Activated CD4-positive, CD25-positive, alpha-beta regulatory T cell (primary cell): ENCODE results near the gene MIEF2.

Source experiments
- DNase-seq, 4 experiments: peaks; one replicate each; lab custom pipeline; 2025; lab: John Stamatoyannopoulos, UW

Gene MIEF2

DNA sequence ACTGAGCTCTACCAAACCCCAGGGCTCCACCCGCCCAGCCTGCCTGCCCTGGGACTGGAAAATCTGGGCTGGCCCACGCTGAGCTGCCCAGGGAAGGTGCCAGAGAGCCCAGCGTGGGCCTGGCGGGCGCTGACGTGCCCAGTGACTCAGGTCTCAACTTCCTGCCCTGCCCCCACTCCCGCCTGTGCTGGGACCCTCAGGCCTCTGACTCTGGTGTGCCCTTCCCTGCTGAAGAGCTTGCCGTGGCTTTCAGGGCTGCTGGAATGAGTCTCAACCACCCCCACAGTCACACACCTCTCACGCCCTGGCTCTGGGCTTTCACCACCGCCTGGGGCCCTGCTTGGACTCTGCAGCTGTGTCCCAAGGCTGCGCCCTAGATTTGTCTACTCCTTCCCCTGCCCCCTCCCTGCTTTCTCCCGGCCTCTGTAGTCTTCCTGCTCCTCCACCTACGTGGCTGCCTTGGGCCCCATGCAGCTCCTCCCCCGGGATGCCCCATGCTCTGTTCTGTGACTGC lies 24.7 kb upstream of the MIEF2 start:
- DNase-seq: no peak

DNA sequence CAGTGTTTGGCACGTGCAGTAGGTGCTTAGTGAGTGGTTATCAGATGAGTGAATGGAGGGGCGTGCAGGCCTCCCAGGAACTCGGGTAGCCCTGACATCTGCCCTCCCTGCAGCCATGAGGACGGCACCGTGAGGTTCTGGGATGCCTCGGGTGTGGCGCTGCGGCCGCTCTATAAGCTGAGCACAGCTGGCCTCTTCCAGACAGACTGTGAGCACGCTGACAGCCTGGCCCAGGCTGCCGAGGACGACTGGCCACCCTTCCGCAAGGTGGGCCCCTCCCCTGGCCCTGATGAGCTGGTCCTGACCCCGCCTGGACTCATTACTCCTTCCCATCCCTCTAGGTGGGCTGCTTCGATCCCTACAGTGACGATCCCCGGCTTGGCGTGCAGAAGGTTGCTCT lies 24.0 kb upstream of the MIEF2 start:
- DNase-seq: no peak

- DNase-seq: no peak
These were observed 23.0 kb upstream of the MIEF2 start for GRCh38 chr17:18237461-18237860.

DNA sequence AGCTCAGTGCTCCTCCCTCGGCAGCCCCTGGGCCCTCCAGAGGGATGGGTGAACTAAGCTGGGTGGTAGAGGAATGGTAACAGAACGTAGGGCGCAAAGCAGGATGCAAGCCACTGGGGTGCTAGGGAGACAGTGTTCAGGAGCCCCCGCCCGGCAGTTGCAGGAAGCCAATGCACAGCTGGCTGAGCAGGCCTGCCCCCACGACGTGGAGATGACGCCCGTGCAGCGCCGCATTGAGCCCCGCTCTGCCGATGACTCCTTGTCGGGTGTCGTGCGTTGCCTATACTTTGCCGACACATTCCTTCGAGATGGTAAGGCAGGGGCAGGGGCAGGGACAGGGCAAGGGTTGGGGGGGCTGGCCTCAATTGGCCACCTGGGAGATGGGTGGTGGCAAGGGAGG lies 22.2 kb upstream of the MIEF2 start:
- no peak for DNase-seq

DNA sequence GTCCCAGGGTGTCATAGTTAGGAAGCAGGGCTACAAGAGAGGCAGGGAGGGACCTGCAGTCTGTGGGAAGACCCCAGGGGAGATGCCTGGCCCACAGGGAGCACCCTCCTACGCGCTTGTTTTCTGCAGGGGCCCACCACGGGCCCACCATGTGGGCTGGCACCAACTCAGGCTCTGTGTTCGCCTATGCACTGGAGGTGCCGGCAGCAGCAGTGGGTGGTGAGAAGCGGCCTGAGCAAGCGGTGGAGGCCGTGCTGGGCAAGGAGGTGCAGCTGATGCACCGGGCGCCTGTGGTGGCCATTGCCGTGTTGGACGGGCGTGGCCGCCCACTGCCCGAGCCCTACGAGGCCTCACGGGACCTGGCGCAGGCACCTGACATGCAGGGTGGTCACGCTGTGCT lies 20.0 kb upstream of the MIEF2 start:
- DNase-seq: no peak

GRCh38 chr17:18241229-18241871 lies 19.1 kb upstream of the MIEF2 start:
- no peak for DNase-seq

DNA sequence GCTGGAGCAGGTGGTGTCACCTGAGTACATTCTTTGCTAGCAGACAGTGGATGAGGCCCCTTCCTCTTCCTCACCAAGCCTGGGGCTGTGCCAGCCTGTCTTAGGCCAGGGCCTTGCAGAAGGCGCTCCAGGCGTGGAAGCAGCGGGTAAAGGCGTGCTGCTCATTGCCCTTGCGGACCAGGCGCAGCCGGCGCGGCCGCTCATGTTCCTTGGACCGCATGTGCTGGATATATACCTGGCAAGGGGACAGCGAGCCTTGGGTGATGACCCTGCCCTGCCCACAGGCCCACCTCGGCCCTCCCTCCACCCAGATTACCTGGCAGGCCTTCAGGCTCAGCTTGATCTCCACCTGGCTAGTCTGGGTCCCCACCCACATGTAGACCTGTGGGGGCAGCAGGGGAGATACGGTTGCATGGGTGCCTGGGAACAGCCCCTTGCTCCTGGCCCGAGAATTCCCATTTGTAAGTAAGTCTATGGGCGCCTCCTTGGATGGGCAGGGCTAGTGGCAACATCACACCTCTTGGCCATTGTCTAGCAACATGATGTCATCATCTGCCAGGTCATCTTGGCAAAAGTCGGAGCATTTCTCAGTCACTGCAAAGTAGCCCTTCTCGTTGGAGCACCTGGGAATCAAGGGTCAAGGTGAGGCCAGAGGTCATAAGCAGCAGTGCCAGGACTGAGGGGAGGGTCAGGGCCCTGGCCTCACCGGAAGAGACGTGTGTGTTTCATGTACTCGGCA lies 15.3 kb upstream of the MIEF2 start:
- DNase-seq: no peak

GRCh38 chr17:18246109-18246725 lies 14.2 kb upstream of the MIEF2 start:
- no peak for DNase-seq

DNA sequence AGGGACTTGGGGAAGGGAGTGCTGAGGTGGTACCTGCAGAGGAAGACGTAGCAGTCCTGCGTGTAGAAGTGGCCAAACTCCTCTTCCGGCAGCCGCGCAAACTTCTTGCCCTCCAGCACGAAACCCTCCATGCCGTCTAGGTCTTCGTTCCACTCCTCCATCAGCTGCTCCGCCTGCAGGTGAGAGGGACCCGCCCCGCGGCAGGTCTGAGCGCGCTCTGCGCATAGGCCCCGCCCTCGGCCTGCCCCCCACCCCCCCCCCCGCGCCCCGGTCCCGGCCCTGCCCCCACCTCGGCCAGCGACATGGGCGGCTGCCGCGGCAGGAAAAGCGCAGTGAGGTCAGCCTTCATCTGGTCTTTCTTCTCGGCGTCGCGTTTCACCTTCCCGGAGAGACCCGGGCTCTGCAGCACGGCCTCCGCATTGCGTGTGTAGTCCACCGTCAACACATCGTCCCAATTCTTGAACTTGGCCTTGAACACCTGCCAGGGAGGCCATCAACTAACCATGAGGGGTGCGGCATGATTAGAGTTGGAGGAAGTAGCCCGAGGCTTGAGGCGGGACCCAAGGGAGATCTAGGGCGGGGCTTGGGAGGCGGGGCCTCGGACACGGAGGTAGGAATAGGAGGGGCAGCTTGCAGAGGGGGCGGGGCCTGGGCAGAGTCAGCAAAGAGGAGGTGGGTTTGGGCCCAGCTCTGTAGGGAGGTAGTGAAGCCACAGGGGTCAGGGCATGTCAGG lies 13.4 kb upstream of the MIEF2 start:
- no peak for DNase-seq

DNA sequence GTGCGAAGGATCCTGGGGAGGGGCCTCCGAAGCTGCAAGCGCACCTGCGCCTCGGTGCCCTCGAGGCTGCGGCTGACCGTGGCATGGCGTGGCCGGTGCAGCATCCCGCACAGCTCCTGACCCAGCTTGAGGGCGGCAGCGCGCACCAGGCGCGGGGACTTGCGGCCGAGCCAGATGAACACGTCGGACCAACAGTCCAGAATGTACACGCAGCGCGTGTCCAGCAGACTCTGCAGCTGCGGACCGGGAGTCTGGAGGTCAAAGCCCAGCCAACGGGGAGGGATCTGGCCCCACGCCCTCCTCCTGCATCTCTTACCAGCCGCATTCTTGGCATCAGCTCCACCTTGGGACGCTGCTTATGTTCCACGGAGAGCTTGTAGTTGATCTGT lies 12.9 kb upstream of the MIEF2 start:
- DNase-seq: no peak

DNA sequence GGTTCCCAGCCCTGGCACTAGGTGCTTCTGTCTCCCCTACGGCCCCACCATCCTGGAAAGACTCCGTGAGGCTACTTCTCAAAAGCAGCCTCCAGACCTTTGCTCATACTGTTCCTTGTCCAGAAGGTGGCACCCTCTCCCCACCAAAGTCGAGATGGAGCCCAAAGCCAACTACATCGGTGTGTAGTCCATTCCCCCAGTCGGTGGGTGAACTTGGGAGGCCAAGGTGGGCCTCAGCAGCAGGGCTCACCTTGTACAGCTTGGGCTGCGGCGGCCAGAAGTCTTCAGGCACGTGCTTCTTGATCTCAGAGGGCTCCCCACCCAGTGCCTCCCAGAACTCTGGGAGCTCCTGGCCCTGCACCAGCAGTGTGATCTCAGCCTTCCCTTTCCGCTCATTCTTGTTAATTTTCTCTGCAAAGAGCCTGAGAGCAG lies 12.1 kb upstream of the MIEF2 start:
- peak; percentile 24 to 49 (median 31) for DNase-seq

DNA sequence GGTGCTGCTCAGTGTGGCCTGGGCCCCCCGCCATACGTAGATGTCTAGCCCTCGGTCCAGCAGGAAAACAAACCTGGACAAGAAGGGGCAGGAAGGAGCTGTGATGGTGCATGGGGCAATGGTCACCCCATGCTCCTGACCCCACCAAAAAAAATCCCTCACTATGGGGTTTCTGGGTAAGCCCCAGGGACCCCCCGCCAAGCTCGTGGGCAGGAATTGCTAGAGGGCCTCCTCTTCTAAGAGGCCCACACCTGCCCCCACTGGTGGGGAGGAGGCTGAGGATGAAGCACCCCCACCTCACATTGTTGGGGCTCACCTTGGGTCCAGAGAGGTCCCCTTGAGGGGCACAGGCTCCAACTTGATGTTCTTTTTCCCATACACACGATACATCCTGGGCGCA lies 11.7 kb upstream of the MIEF2 start:
- no peak for DNase-seq

GRCh38 chr17:18250259-18250658 lies 10.2 kb upstream of the MIEF2 start:
- DNase-seq: no peak

- DNase-seq: no peak
These were observed 9.8 kb upstream of the MIEF2 start for GRCh38 chr17:18250708-18251107.

GRCh38 chr17:18251204-18251603 lies 9.3 kb upstream of the MIEF2 start:
- DNase-seq: no peak

DNA sequence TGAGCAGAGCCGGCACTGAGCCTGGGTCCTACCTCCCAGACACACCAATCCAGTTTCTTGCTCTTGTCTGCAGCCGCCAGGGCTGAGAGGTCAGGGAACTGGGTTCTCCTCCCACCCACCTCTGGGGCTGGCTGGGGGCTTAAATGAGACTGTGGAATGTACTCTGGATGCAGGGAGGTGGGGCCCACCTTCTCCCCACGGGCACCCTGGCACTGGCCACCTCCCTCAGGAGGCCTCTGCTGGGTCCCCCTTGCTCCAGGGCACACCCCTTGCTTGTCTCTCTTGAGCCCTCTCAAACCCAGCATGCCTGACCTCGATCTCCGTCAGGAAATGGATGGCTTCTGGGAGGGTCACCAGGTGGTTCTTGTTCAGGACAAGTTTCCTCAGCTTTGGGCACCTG lies 8.3 kb upstream of the MIEF2 start:
- no peak for DNase-seq

- DNase-seq: no peak
These were observed 7.1 kb upstream of the MIEF2 start for GRCh38 chr17:18253187-18253884.

DNA sequence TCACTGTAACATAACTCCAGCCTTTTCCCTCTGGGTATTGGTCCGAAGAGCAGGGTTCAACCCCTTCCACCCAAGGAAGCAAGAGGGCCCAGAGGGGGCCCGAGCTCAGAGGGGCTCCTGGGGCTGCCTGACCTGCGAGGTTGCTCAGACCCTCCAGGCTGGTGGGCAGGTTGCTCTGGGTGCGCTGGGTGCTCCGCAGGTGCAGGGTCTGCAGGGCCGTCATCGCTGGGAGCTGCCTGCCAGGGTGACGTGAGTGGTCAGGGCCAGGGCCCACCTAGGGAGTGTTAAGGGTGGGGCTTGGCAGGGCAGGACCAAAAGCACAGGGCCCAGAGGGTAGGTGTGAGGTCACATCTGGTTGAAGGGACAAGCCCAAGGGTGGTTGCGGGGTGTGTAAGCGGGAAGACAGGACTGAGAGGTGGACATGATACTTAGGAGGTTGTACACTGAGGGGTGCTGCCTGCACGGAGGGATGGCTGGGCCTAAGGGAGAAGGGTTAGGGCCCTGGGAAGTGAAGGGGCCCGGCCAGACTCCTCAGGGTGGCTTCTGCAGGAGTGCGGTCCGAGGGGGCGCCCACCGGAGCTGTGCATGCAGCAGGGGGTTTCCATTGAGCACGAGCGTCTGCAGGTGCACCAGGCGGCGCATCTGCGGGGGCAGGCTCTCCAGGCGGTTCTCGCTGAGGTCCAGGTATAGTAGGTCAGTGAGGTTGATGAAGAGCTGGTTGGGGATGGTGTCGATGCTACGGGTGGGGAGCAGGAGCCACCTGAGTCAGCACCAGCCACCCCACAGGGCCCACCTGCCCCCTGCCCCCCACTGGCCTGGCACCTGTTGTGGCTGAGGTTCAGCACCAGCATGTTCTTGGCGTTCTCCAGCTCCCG lies 6.3 kb upstream of the MIEF2 start:
- no peak for DNase-seq

GRCh38 chr17:18254888-18255649 lies 5.4 kb upstream of the MIEF2 start:
- DNase-seq: no peak

DNA sequence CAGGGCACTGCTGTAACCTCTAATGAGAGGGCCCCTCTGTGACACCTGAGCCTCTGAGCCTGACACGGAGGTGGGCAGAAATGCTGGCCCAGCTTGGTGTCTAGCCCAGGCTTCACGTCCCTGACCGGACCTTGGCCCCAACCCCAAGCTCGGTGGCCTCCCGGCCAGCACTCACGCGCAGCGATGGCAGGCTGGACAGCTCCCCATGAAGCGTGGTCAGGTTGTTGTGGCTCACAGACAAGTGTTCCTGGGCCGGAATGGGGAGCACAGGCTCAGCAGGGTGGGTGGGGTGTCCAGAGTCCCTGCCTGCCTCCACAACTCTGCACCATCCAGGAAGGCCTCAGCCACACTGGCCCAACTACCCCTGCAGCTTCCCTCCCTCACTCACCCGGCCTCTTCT lies 4.1 kb upstream of the MIEF2 start:
- no peak for DNase-seq
